Subcutaneous abdominal adipose tissue (tissue), 5 donors: ENCODE measurements around the gene ZNF780B.
"Not testable (repeated sequence)": the region's sequence is repeated elsewhere in the genome, so short reads cannot be mapped to it uniquely, and the experiment has no call there.

ENCODE experiments used
- H3K27ac ChIP-seq: one replicate; pipeline ENCODE4 v1.7.0; 2013; ENCODE audit warnings: low read depth, mild to moderate bottlenecking, inconsistent platforms, low read length, moderate library complexity
- H3K27me3 ChIP-seq, 5 donors: one replicate each; pipeline ENCODE4 v1.7.0; 2013; ENCODE audit warnings: low read length in 5 of 5, inconsistent platforms in 1 of 5; ENCODE audit not compliant: control insufficient read depth in 5 of 5, insufficient read depth in 4 of 5
- H3K36me3 ChIP-seq, 5 donors: one replicate each; pipeline ENCODE4 v1.7.0; 2013; ENCODE audit warnings: low read length in 5 of 5; ENCODE audit not compliant: control insufficient read depth in 5 of 5, insufficient read depth in 5 of 5
- H3K4me1 ChIP-seq, 5 donors: one replicate each; pipeline ENCODE4 v1.7.0; 2013; ENCODE audit warnings: low read length in 5 of 5, mild to moderate bottlenecking in 3 of 5, moderate library complexity in 1 of 5; ENCODE audit not compliant: control insufficient read depth in 5 of 5, insufficient read depth in 5 of 5
- H3K4me3 ChIP-seq, 5 donors: one replicate each; pipeline ENCODE4 v1.7.0; 2013; ENCODE audit warnings: low read length in 5 of 5, low read depth in 1 of 5
- H3K9ac ChIP-seq, 5 donors: one replicate each; pipeline ENCODE4 v1.7.0; 2013; ENCODE audit warnings: low read length in 5 of 5, mild to moderate bottlenecking in 4 of 5, moderate library complexity in 3 of 5
- H3K9me3 ChIP-seq, 5 donors: one replicate each; pipeline ENCODE4 v1.7.0; 2013; ENCODE audit warnings: low read length in 5 of 5; ENCODE audit not compliant: control insufficient read depth in 5 of 5
- donor health status: healthy.
- donor health status: healthy.
- donor health status: healthy.
- donor health status: healthy.
- donor health status: healthy.

Gene ZNF780B

DNA sequence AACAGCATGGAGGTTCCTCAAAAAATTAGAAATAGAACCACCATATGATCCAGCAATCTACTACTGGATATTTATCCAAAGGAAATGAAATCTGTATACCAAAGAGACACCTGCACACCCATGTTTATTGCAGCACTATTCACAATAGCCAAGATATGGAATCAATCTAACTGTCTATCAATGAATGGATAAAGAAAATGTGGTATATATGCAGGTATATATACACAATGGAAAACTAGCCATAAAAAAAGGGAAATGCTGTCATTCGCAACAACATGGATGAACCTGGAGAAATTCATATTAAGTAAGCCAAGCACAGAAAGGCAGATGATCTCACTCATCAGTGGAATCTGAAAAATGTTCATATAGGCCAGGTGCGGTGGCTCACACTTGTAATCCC is 2.5 kb downstream of the ZNF780B start:
- Histone ChIP-seq H3K4me1 (peaks cover 0 to 24% (median 19%) of the 10 kb centered on the region in 5 donors), H3K36me3 (peaks cover 0 to 18% (median 5%) of the 10 kb centered on the region in 5 donors), H3K4me3 (no peak overlapping the region), H3K27ac (no peak overlapping the region), H3K9me3 (peaks cover 2 to 11% (median 4%) of the 10 kb centered on the region in 5 donors), H3K27me3 (no peaks in the 10 kb centered on the region), H3K9ac (no peak overlapping the region)

DNA sequence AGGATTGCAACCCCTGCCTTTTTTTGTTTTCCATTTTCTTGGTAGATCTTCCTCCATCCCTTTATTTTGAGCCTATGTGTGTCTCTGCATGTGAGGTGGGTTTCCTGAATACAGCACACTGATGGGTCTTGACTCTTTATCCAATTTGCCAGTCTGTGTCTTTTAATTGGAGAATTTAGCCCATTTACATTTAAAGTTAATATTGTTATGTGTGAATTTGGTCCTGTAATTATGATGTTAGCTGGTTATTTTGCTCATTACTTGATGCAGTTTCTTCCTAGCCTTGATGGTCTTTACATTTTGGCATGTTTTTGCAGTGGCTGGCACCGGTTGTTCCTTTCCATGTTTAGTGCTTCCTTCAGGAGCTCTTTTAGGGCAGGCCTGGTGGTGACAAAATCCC is 14.3 kb downstream of the ZNF780B start:
- not testable (repeated sequence) for H3K9ac ChIP-seq, H3K4me1 ChIP-seq, H3K4me3 ChIP-seq, H3K27ac ChIP-seq, H3K27me3 ChIP-seq
- Histone ChIP-seq H3K36me3 (peaks cover 24 to 32% (median 30%) of the 10 kb centered on the region in 5 donors), H3K9me3 (peaks cover 12 to 23% (median 20%) of the 10 kb centered on the region in 5 donors)

DNA sequence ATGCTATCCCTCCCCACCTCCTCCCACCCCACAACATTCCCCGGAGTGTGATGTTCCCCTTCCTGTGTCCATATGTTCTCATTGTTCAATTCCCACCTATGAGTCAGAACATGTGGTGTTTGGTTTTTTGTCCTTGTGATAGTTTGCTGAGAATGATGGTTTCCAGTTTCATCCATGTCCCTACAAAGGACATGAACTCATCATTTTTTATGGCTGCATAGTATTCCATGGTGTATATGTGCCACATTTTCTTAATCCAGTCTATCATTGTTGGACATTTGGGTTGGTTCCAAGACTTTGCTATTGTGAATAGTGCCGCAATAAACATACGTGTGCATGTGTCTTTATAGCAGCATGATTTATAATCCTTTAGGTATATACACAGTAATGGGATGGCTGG is 18.0 kb downstream of the ZNF780B start:
- H3K9me3 ChIP-seq = peaks cover 35 to 46% (median 46%) of the 10 kb centered on the region in 5 donors
- not testable (repeated sequence) for H3K9ac ChIP-seq, H3K4me3 ChIP-seq, H3K27ac ChIP-seq, H3K27me3 ChIP-seq
- peaks cover 0 to 12% (median 0%) of the 10 kb centered on the region in 5 donors for H3K4me1 ChIP-seq
- peaks cover 0 to 20% (median 0%) of the 10 kb centered on the region in 5 donors for H3K36me3 ChIP-seq

DNA sequence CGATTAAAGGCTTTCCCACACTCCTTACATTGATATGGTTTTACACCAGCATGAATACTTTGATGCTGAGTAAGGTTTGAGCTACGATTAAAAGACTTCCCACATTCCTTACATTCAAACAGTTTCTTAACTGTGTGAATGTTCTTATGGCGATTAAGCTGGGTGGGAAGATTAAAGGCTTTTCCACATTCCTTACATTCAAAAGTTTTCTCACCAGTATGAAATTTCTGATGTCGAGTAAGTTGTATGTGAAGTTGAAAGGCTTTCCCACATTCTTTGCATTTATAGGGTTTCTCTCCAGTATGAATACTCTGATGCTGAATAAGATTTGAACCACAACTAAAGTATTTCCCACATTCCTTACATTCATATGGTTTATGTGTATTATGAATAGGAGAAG is 20.0 kb downstream of the ZNF780B start:
- Histone ChIP-seq H3K9me3 (peaks cover 46 to 65% (median 64%) of the 10 kb centered on the region in 5 donors), H3K9ac (no peak overlapping the region), H3K27me3 (no peaks in the 10 kb centered on the region), H3K36me3 (peaks cover 0 to 20% (median 0%) of the 10 kb centered on the region in 5 donors), H3K27ac (no peak overlapping the region), H3K4me3 (peak overlapping the region in 4 of 5 donors; percentile 21 to 40 (median 34)), H3K4me1 (peaks cover 0 to 12% (median 0%) of the 10 kb centered on the region in 5 donors)

DNA sequence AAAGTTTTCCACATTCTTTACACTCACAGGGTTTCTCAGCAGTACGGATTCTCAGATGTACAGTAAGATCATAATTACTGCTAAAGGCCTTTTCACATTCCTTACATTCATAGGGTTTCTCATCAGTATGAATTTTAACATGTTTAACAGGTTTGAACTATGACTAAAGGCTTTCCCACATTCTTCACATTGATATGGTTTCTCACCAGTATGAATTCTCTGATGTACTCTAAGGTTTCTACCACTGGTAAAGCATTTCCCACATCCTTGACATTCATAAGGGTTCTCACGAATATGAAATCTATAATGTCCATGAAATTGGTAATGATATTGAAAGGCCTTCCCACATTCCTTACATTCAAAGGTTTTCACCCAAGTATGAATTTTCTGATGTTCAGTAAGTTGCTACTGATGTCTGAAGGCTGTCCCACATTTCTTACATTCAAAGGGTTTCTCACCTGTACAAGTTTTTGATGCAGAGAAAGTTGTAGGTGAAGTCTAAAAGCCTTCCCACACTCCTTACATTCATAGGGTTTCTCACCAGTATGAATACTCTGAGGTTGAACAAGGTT is 22.0 kb downstream of the ZNF780B start:
- H3K9ac ChIP-seq = no peak overlapping the region
- H3K27ac ChIP-seq = no peak overlapping the region
- peak overlapping the region in 4 of 5 donors; percentile 12 to 55 (median 35) for H3K4me3 ChIP-seq
- H3K4me1 ChIP-seq = peaks cover 0 to 12% (median 0%) of the 10 kb centered on the region in 5 donors
- H3K36me3 ChIP-seq = peaks cover 0 to 20% (median 0%) of the 10 kb centered on the region in 5 donors
- peaks cover 49 to 83% (median 80%) of the 10 kb centered on the region in 5 donors for H3K9me3 ChIP-seq
- no peaks in the 10 kb centered on the region for H3K27me3 ChIP-seq

DNA sequence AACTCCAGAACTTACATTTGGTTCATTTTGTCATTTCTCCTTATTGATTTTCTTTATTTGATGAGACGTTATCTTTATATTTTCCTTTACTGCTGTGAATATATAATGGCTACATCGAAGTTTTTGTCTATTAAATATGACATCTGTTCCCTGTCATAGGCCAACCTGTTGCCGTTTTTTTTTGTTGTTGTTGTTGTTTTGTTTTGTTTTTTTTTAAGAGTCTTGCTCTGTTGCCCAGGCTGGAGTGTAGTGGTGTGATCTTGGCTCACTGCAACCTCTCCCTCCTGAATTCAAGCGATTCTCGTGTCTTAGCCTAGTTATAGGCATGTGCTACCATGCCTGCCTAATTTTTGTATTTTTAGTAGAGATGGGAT is 29.4 kb downstream of the ZNF780B start:
- Histone ChIP-seq H3K27me3 (no peaks in the 10 kb centered on the region), H3K9me3 (peaks cover 34 to 84% (median 66%) of the 10 kb centered on the region in 5 donors), H3K9ac (no peak overlapping the region), H3K27ac (no peak overlapping the region), H3K4me3 (peak overlapping the region in 3 of 5 donors; percentile 2 to 44 (median 40)), H3K4me1 (no peaks in the 10 kb centered on the region), H3K36me3 (no peaks in the 10 kb centered on the region)

DNA sequence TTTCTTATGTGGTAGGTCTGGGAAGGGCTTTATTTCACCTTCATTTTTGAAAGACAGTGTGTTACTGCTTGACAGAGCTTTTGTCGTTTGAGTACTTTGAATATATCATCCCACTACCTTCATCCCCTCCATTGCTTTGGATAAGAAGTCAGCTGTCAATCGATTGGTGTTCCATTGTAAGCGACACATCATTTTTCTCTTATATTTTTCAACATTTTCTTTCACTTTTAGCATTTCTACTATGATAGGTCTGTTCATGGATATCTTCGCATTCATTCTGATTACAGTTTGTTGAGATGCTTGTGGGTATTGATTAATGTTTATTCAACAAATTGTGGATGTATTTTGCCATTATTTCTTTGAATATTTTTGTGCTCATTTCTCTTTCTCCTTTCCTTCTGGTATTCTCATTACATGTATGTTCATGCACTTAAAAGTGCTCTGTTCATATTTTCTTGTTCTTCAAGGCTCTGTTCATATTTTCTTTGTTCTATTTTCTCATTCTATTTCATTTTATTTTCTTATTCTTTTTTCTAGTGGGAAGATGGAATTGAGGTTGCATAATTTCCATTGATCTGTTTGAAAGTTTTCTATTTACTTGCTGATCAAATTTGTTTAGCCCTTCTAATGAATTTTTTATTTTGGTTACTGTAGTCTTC is 30.0 kb downstream of the ZNF780B start:
- Histone ChIP-seq H3K4me3 (peak overlapping the region in 1 of 5 donors; percentile 2), H3K9me3 (peaks cover 31 to 78% (median 62%) of the 10 kb centered on the region in 5 donors)

DNA sequence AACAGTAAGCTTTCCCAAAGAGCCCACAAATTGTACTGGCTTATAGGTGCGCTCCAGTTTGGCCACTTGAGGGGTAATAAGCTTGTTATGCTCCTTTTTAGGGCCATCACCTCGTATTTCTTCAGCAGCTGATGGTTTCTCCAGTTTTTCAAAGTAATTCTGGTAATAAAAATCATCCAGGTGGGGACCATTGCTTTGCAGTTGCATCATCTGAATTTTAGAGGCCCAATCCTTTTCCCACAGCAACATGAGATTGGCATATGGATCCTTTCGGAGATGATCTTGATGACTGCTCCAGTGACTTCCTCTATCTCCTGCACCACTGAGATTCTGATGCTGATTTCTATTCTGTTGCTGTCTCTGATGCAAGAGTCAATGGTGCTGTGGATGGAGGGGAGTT is 32.1 kb downstream of the ZNF780B start:
- peak overlapping the region in 3 of 5 donors; percentile 35 to 42 (median 35) for H3K4me3 ChIP-seq
- H3K9ac ChIP-seq = no peak overlapping the region
- H3K36me3 ChIP-seq = no peaks in the 10 kb centered on the region
- no peaks in the 10 kb centered on the region for H3K4me1 ChIP-seq
- H3K9me3 ChIP-seq = peaks cover 28 to 68% (median 56%) of the 10 kb centered on the region in 5 donors
- H3K27me3 ChIP-seq = no peaks in the 10 kb centered on the region
- H3K27ac ChIP-seq = no peak overlapping the region

More for the DNA sequence above, 30.0 kb downstream of the ZNF780B start:
- Histone ChIP-seq H3K4me1 (no peaks in the 10 kb centered on the region), H3K27me3 (no peaks in the 10 kb centered on the region), H3K36me3 (no peaks in the 10 kb centered on the region), H3K9ac (no peak overlapping the region), H3K27ac (no peak overlapping the region)

DNA sequence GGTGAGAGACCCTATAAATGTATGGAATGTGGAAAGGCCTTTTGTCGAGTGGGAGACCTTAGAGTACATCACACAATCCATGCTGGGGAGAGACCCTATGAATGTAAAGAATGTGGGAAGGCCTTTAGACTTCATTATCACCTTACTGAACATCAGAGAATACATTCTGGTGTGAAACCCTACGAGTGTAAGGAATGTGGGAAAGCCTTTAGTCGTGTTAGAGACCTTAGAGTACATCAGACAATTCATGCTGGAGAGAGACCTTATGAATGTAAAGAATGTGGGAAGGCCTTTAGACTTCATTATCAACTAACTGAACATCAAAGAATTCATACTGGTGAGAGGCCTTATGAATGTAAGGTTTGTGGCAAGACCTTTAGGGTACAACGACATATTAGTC is 42.0 kb downstream of the ZNF780B start:
- no peak overlapping the region for H3K9ac ChIP-seq
- peaks cover 0 to 2% (median 0%) of the 10 kb centered on the region in 5 donors for H3K27me3 ChIP-seq
- H3K9me3 ChIP-seq = peaks cover 30 to 72% (median 65%) of the 10 kb centered on the region in 5 donors
- H3K4me3 ChIP-seq = peak overlapping the region in 4 of 5 donors; percentile 5 to 39 (median 22)
- peaks cover 0 to 11% (median 0%) of the 10 kb centered on the region in 5 donors for H3K4me1 ChIP-seq
- H3K36me3 ChIP-seq = peaks cover 29 to 51% (median 42%) of the 10 kb centered on the region in 5 donors
- H3K27ac ChIP-seq = no peak overlapping the region

DNA sequence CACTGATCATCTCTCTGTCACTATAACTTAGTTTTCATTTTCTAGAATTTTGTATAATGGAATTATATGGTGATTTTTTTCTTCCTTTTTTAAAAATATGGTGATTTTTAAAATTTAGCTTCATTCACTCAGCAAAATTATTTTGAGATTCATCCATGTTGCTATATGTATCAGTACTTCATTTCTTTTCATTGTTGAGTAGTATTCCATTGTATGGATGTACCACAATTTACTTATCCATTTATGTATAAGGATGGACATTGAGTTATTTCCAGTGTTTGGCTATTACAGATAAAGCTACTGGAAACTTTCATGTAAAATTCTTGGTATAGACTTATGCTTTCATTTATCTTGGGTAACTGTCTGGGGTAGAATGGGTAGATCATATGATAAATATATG is 46.4 kb downstream of the ZNF780B start:
- H3K9ac ChIP-seq = no peak overlapping the region
- peaks cover 52 to 79% (median 62%) of the 10 kb centered on the region in 5 donors for H3K36me3 ChIP-seq
- H3K9me3 ChIP-seq = peaks cover 13 to 36% (median 28%) of the 10 kb centered on the region in 5 donors

More for the DNA sequence above, 46.4 kb downstream of the ZNF780B start:
- H3K4me1 ChIP-seq = peaks cover 0 to 3% (median 0%) of the 10 kb centered on the region in 5 donors
- H3K27ac ChIP-seq = no peak overlapping the region
- H3K27me3 ChIP-seq = no peaks in the 10 kb centered on the region
- H3K4me3 ChIP-seq = no peak overlapping the region
